IMR-90 (cell line): ENCODE measurements around the gene PITPNM2. TPM values are rescaled to one million over a fixed set of nuclear protein-coding genes. Genes with fewer than 3 reads are reported as not detected.

Experiments used
- ATAC-seq: fragments of 200-7000 bp; cut with Tn5 transposase; 2 replicates; pipeline ENCODE4 v1.9.1; 2020; ENCODE audit warnings: low read depth, mild to moderate bottlenecking, moderate library complexity
- BruUV-seq: library from RNA; stranded (reverse); fragments of 400-500 nt; replicated peaks from 2 replicates; lab custom pipeline; 2021; lab: Mats Ljungman, UMichigan
- CTCF ChIA-PET: fragments of 300-600 bp; formaldehyde crosslinking; extraction: SDS; loops from one replicate; lab custom pipeline; 2021; ENCODE audit warnings: antibody characterized with exemption; lab: Yijun Ruan, JAX
- POLR2A ChIA-PET: fragments of 300-600 bp; sonication (Branson Sonifier 250); formaldehyde crosslinking; loops from one replicate; lab custom pipeline; 2022; ENCODE audit warnings: antibody characterized with exemption; ENCODE audit not compliant: unreplicated experiment; lab: Charles Lee
- DNase-seq: peaks from one replicate; pipeline ENCODE4 v3.0.0; 2013
- H2AFZ ChIP-seq: replicated peaks from 2 replicates; pipeline ENCODE3; 2013; ENCODE audit warnings: low read length, mild to moderate bottlenecking; ENCODE audit not compliant: poor library complexity
- H2AK5ac ChIP-seq: 2 replicates; pipeline ENCODE4 v1.6.1; 2013; ENCODE audit warnings: low read depth, low read length, inconsistent platforms
- H2AK9ac ChIP-seq: replicated peaks from 2 replicates; pipeline ENCODE3; 2013; ENCODE audit warnings: mild to moderate bottlenecking, low read depth, low read length, moderate library complexity; ENCODE audit not compliant: poor library complexity
- H2BK120ac ChIP-seq: 2 replicates; pipeline ENCODE4 v1.6.1; 2013; ENCODE audit warnings: low read depth, low read length, inconsistent platforms
- H2BK15ac ChIP-seq: 3 replicates; pipeline ENCODE4 v1.6.1; 2013; ENCODE audit warnings: low read depth, low read length, inconsistent platforms
- H2BK20ac ChIP-seq: 2 replicates; pipeline ENCODE4 v1.6.1; 2013; ENCODE audit warnings: low read depth, mild to moderate bottlenecking, inconsistent platforms, low read length, moderate library complexity
- H2BK5ac ChIP-seq: 2 replicates; pipeline ENCODE4 v1.6.1; 2013; ENCODE audit warnings: mild to moderate bottlenecking, low read depth, low read length, inconsistent platforms; ENCODE audit not compliant: poor library complexity, severe bottlenecking
- H3K14ac ChIP-seq: replicated peaks from 2 replicates; pipeline ENCODE4 v1.6.1; 2013; ENCODE audit warnings: low read depth, low read length, inconsistent platforms
- H3K18ac ChIP-seq: 2 replicates; pipeline ENCODE4 v1.6.1; 2013; ENCODE audit warnings: low read depth, low read length, control low read depth
- H3K23ac ChIP-seq: 2 replicates; pipeline ENCODE4 v1.6.1; 2013; ENCODE audit warnings: low read depth, low read length, inconsistent platforms
- H3K27ac ChIP-seq: 2 replicates; pipeline ENCODE4 v1.5.1; 2013; ENCODE audit warnings: mild to moderate bottlenecking, control low read depth, low read length; ENCODE audit not compliant: insufficient read depth
- H3K27me3 ChIP-seq: 2 replicates; pipeline ENCODE4 v1.6.1; 2013; ENCODE audit warnings: low read length; ENCODE audit not compliant: control insufficient read depth, insufficient read depth
- H3K36me3 ChIP-seq: 2 replicates; pipeline ENCODE4 v1.6.1; 2013; ENCODE audit warnings: low read length, mixed read lengths; ENCODE audit not compliant: control insufficient read depth, insufficient read depth
- H3K4ac ChIP-seq: 2 replicates; pipeline ENCODE4 v1.6.1; 2013; ENCODE audit warnings: low read depth, low read length, inconsistent platforms
- H3K4me1 ChIP-seq: 2 replicates; pipeline ENCODE4 v1.6.1; 2013; ENCODE audit warnings: low read length, mixed read lengths; ENCODE audit not compliant: control insufficient read depth, insufficient read depth
- H3K4me2 ChIP-seq: 2 replicates; pipeline ENCODE4 v1.6.1; 2013; ENCODE audit warnings: low read depth, mild to moderate bottlenecking, control low read depth, low read length, moderate library complexity
- H3K4me3 ChIP-seq: 2 replicates; pipeline ENCODE4 v1.5.1; 2013; ENCODE audit warnings: low read depth, mild to moderate bottlenecking, control low read depth, low read length, moderate library complexity; ENCODE audit not compliant: insufficient read depth
- H3K56ac ChIP-seq: 2 replicates; pipeline ENCODE4 v1.6.1; 2013; ENCODE audit warnings: low read length, inconsistent platforms; ENCODE audit not compliant: insufficient read depth; ENCODE audit errors: extremely low read depth
- H3K79me1 ChIP-seq, 2 experiments: 2 replicates each; pipeline ENCODE4 v1.6.1; 2013; ENCODE audit warnings: low read length in 2 of 2, inconsistent platforms in 1 of 2, low read depth in 1 of 2
- H3K9ac ChIP-seq: 2 replicates; pipeline ENCODE4 v1.6.1; 2013; ENCODE audit warnings: low read depth, low read length, control low read depth
- H3K9me1 ChIP-seq: 2 replicates; pipeline ENCODE4 v1.6.1; 2013; ENCODE audit warnings: low read length, inconsistent platforms; ENCODE audit not compliant: insufficient read depth
- H3K9me3 ChIP-seq: 2 replicates; pipeline ENCODE4 v1.6.1; 2013; ENCODE audit warnings: low read length; ENCODE audit not compliant: control insufficient read depth, insufficient read depth
- H4K20me1 ChIP-seq: 2 replicates; pipeline ENCODE4 v1.6.1; 2013; ENCODE audit warnings: low read length, inconsistent platforms; ENCODE audit not compliant: insufficient read depth
- H4K5ac ChIP-seq: 2 replicates; pipeline ENCODE4 v1.6.1; 2013; ENCODE audit warnings: mild to moderate bottlenecking, low read depth, low read length, control low read depth
- H4K8ac ChIP-seq, 2 experiments: 2 replicates each; pipeline ENCODE4 v1.6.1; 2013; ENCODE audit warnings: low read depth in 2 of 2, low read length in 2 of 2, control low read depth in 1 of 2, inconsistent platforms in 1 of 2
- H4K91ac ChIP-seq: 2 replicates; pipeline ENCODE4 v1.6.1; 2013; ENCODE audit warnings: low read depth, low read length, inconsistent platforms; ENCODE audit not compliant: insufficient read depth
- BHLHE40 ChIP-seq: fragments of 150-350 bp; IDR thresholded peaks from 2 replicates; pipeline ENCODE4 v1.6.1; 2016; ENCODE audit warnings: mild to moderate bottlenecking, low read depth, low read length
- CEBPB ChIP-seq: IDR thresholded peaks from 2 replicates; pipeline ENCODE4 v1.6.1; 2012; ENCODE audit warnings: low read depth, low read length, improper control_type of control experiment
- CTCF ChIP-seq: conservative IDR thresholded peaks from 2 replicates; pipeline ENCODE4 v1.5.1; 2012; ENCODE audit warnings: mild to moderate bottlenecking, low read depth, low read length, improper control_type of control experiment
- FOS ChIP-seq: fragments of 150-350 bp; IDR thresholded peaks from 2 replicates; pipeline ENCODE4 v1.6.1; 2016; ENCODE audit warnings: low read depth, low read length
- MAFK ChIP-seq: IDR thresholded peaks from 2 replicates; pipeline ENCODE4 v1.6.1; 2012; ENCODE audit warnings: low read depth, low read length, improper control_type of control experiment
- MAZ ChIP-seq: IDR thresholded peaks from 2 replicates; pipeline ENCODE4 v1.6.1; 2012; ENCODE audit warnings: low read depth, mild to moderate bottlenecking, low read length, improper control_type of control experiment, moderate library complexity, borderline replicate concordance
- MXI1 ChIP-seq: IDR thresholded peaks from 2 replicates; pipeline ENCODE4 v1.6.1; 2012; ENCODE audit warnings: low read depth, mild to moderate bottlenecking, low read length, moderate library complexity, borderline replicate concordance
- NFE2L2 ChIP-seq: fragments of 150-350 bp; IDR thresholded peaks from 2 replicates; pipeline ENCODE4 v1.6.1; 2016; ENCODE audit warnings: low read depth, mild to moderate bottlenecking, low read length
- POLR2A ChIP-seq: IDR thresholded peaks from 2 replicates; pipeline ENCODE4 v1.6.1; 2012; ENCODE audit warnings: mild to moderate bottlenecking, low read depth, low read length
- RAD21 ChIP-seq: IDR thresholded peaks from 2 replicates; pipeline ENCODE4 v1.6.1; 2012; ENCODE audit warnings: low read length, improper control_type of control experiment
- RCOR1 ChIP-seq: IDR thresholded peaks from 2 replicates; pipeline ENCODE4 v1.6.1; 2012; ENCODE audit warnings: mild to moderate bottlenecking, low read length, improper control_type of control experiment; ENCODE audit not compliant: insufficient replicate concordance
- RFX5 ChIP-seq: IDR thresholded peaks from 2 replicates; pipeline ENCODE4 v1.8.0; 2012; ENCODE audit warnings: low read depth, mild to moderate bottlenecking, low read length, moderate library complexity
- SMC3 ChIP-seq: fragments of 150-350 bp; IDR thresholded peaks from 2 replicates; pipeline ENCODE4 v1.6.1; 2016; ENCODE audit warnings: low read depth, mild to moderate bottlenecking, antibody characterized with exemption, low read length, moderate library complexity
- USF2 ChIP-seq: fragments of 150-350 bp; IDR thresholded peaks from 2 replicates; pipeline ENCODE4 v1.6.1; 2017; ENCODE audit warnings: mild to moderate bottlenecking, antibody characterized with exemption, low read length, low read depth
- WGBS, 2 experiments: methylation state at CpG; one replicate each; pipeline versions ENCODE4 v1.1.5 to v1.1.7; 2013; ENCODE audit warnings: missing lambda C conversion rate in 2 of 2; ENCODE audit not compliant: insufficient read length in 1 of 2; ENCODE audit errors: extremely low coverage in 2 of 2; 5-methylcytosine and 5-hydroxymethylcytosine counted together
- dilution Hi-C: fragments of 300-500 bp; cut with HindIII; formaldehyde crosslinking; loops from one replicate; pipeline ENCODE4 v1.14.3; 2018; ENCODE audit warnings: low sequenced_read_pairs; ENCODE audit not compliant: unreplicated experiment
- in situ Hi-C: fragments of 300-500 bp; cut with MboI; formaldehyde crosslinking; loops from 3 replicates; pipeline ENCODE4 v1.14.3; 2019; ENCODE audit warnings: low sequenced_read_pairs, inconsistent platforms, mixed read lengths
- intact Hi-C: fragments of 100-400 bp; cut with micrococcal nuclease; formaldehyde crosslinking; loops from 2 replicates; pipeline ENCODE4 v1.10.0; 2022
- polyA plus RNA-seq, 3 experiments: library from polyadenylated mRNA; depleted of rRNA; stranded (reverse); fragments of >200 nt; gene quantifications; 2 replicates each; pipeline ENCODE4 v1.2.3, GENCODE V29; 2012; ENCODE audit warnings: low replicate concordance in 1 of 3
- total RNA-seq: library from RNA; depleted of rRNA; stranded (reverse); fragments of >200 nt; gene quantifications from 2 replicates; pipeline ENCODE4 v1.2.3, GENCODE V29; 2012
- TF ChIP-seq, protein P1 (sequence below): fragments of 150-350 bp; IDR thresholded peaks from 2 replicates; pipeline ENCODE4 v1.6.1; 2016; ENCODE audit warnings: low read depth, mild to moderate bottlenecking, low read length, moderate library complexity, borderline replicate concordance

The PITPNM2 gene
- total and polyA plus RNA-seq, 2 of the 4 experiments (the other 2 are of a cell fraction) = 1.6 to 3.0 TPM

DNA sequence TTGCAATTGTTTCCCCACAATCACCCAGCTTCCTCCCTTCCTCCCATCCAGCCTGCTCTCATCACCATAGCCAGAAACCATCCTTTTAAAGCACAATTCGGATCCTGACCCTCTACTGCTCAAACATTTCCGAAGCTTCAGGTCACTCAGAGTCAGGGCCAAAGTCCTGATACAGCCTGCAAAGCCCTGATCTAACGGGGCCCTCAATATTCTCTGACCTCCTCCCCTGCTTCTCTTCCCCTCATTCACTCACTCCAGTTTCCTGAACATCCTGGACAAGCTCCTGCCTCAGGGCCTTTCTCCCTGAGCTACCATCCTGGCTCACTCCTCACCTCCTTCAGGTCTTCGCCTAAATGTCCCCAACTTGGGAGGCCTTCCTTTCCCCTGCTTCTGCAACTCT lies 46.1 kb downstream of the PITPNM2 start:
- TF ChIP-seq MXI1 (no peak), MAZ (no peak), USF2 (no peak), RCOR1 (no peak), CTCF (no peak), NFE2L2 (no peak), FOS (no peak), MAFK (no peak), RFX5 (no peak), CEBPB (no peak), BHLHE40 (no peak), POLR2A (no peak), RAD21 (no peak), SMC3 (no peak)
- TF ChIP-seq, protein P1, sequence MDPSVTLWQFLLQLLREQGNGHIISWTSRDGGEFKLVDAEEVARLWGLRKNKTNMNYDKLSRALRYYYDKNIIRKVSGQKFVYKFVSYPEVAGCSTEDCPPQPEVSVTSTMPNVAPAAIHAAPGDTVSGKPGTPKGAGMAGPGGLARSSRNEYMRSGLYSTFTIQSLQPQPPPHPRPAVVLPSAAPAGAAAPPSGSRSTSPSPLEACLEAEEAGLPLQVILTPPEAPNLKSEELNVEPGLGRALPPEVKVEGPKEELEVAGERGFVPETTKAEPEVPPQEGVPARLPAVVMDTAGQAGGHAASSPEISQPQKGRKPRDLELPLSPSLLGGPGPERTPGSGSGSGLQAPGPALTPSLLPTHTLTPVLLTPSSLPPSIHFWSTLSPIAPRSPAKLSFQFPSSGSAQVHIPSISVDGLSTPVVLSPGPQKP = no peak
- POLR2A ChIA-PET = no interaction called here
- in situ Hi-C loops = no loop called here

More for the DNA sequence above, 46.1 kb downstream of the PITPNM2 start:
- Histone ChIP-seq H4K8ac (no peak overlapping the region), H3K4me3 (no peak overlapping the region), H3K4me1 (peaks cover 4% of the 10 kb centered on the region), H3K27me3 (peaks cover under 1% of the 10 kb centered on the region; the same call in 1 of the 2 replicates), H3K14ac (no peak overlapping the region), H3K9ac (no peak overlapping the region), H3K9me1 (peaks cover 19% of the 10 kb centered on the region), H2AK9ac (no peak overlapping the region), H2BK5ac (no peak overlapping the region), H3K27ac (no peak overlapping the region), H2BK20ac (no peak overlapping the region), H3K36me3 (peaks cover 23% of the 10 kb centered on the region; the same call in 1 of the 2 replicates), H2AFZ (no peak overlapping the region), H3K9me3 (no peaks in the 10 kb centered on the region), H2BK120ac (no peak overlapping the region), H4K91ac (no peak overlapping the region), H2BK15ac (no peak overlapping the region), H3K4me2 (no peak overlapping the region), H3K56ac (no peak overlapping the region), H3K18ac (no peak overlapping the region), H2AK5ac (no peak overlapping the region), H4K5ac (no peak overlapping the region), H3K4ac (no peak overlapping the region), H3K79me1 (peaks cover 0 to 16% of the 10 kb centered on the region in 2 experiments; a peak in 1 of 4 replicates), H4K20me1 (0 out of 2 replicates have a peak, but pooled peaks cover under 1% of the 10 kb centered on the region), H3K23ac (no peak overlapping the region)
- CTCF ChIA-PET = interaction anchor here (0.6 kb wide), 1 partner anchor 23 kb away, joined by 3 read pairs; no protein-coding TSS in a partner anchor
- ATAC-seq (no peak), DNase-seq (no peak)
- intact Hi-C loops (no loop called here), dilution Hi-C loops (no loop called here)
- WGBS, 2 experiments = 100% methylated on average over 3 of the region's 4 CpGs; no CpG with 5 or more reads in 1 of the 2 experiments
- BruUV-seq = no TSS peak
